Stimulated activated CD8-positive, alpha-beta memory T cell treated with anti-CD3 and anti-CD28 coated beads, Interleukin-7, amount 100 ng/mL, for 48 hours (primary cell): ENCODE results near the gene HHIPL1.

Experiments used
- DNase-seq, 2 donors: peaks; one replicate each; pipeline ENCODE4 v3.0.0-alpha.2; 2020; ENCODE audit warnings: low read depth in 1 of 2; ENCODE audit errors: extremely low read depth in 1 of 2

The HHIPL1 gene

DNA sequence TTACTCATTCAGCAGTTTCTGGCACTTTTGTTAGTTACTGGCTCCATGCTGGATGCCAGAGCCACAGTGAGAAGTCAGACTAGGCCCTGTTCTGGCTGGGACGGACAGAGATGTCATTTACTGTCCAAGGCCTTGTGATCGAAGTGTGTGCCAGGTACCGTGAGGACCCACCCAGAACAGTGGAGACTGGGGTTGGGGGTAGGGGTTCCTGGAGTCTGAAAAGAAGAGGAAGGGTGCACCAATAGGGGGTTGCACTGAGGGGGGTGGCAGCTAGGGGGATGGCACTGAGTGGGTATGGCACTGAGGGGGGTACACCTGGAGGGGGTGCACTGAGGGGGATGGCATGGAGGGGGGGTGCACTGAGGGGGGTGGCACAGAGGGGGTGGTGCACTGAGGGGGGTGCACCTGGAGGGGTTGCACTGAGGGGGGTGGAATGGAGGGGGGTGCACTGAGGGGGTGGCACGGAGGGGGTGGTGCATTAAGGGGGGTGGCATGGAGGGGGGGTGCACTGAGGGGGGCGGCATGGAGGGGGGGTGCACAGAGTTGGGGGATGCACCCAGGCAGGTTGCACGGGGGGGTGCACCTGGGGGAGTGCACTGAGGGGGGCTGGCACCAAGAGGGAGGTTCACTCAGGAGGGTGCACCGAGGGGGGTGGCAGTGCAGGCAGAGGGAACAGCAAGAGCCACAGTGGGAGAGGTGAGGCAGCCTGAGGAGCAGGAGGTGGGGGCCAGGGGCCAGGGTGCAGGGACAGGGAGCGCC is 28.6 kb downstream of the HHIPL1 start:
- no peak for DNase-seq

DNA sequence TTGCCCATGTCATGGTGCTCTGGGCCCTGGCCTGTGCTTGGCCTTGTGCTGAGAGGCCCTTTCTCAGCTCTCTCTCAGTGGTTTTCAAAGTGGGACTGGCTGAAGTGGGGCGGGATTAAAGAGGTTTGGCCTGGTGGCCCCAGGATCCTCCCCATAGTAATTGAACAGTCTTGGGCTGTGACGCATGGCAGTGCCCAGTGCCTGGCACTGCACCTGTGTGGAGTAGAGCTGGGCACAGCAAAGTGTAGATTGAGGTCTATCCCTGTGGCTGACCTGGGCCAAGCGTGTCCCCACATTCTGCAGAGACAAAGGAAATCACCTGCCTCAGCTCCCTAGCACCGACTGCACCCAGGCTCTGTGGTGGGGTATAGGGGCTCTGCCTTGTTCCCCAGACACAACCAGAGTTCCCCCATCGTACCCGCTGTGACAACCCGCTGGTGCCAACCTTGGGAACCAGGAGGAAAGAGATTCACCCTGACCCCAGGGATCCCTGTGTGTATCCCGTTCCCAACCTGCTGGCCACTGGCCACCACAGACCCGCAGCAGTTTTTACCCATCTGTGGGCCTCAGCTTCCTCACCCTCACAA is 29.2 kb downstream of the HHIPL1 start:
- DNase-seq: no peak

DNA sequence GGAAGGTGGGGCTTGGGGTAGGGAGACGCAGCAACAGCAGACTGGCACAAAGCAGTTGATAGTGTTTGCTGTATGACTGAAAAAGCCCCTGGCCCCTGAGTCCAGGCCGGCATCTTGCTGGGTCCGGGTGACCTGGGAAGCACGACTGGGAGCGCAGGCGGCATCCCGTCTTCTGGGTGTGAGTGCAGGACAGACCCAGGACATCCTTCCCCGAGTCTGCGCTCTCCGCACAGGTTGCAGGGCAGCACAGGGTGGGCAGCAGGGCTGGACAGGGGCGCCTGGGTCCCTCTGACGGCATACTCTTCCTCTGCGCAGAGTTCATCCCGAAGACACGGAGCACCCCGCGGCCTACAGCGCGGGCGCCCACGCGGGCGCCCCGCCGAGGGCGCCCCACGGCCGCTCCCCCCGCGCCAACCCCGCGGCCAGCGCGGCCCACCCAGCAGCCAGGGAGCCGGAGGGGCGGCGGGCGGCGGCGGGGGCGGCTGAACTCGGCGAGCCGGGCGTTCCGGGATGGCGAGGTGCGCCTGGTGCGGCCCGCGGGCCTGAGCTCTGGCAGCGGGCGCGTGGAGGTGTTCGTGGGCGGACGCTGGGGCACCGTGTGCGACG is 29.9 kb downstream of the HHIPL1 start:
- no peak for DNase-seq

DNA sequence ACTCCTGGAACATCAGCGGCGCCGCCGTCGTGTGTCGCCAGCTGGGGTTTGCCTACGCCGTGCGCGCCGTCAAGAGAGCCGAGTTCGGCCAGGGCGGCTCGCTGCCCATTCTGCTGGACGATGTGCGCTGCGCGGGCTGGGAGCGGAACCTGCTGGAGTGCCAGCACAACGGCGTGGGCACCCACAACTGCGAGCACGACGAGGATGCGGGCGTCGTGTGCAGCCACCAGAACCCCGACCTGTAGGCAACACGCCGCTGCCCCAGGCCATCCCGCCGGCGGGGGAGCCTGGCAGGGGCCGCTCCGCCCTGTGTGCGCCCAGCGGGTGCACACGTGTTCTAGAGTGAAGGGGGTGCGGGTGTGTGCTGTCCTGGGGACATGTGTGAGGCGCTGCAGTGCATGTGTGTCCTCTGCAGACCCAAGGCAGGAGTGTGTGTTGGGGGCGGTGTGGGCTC is 30.5 kb downstream of the HHIPL1 start:
- DNase-seq: no peak

DNA sequence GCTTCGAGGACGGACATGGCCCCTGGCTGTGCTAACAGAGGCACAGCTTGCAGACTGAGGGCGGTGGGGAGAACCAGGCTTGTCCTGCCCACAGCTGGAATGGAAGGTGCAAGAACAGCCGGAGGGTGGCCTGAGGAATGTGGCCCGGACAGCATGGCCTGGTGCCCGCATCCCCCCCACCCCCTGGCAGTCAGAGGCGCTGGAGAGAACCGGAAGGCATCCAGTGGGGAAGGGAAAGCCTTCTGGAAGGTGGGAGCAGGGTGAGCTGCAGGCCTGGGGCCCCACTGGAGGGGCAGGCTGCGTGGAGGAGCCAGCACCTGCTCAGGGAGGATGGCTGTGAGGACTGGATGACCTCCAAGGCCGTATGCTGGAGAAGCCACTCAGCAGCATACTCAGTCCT is 31.0 kb downstream of the HHIPL1 start:
- no peak for DNase-seq

DNA sequence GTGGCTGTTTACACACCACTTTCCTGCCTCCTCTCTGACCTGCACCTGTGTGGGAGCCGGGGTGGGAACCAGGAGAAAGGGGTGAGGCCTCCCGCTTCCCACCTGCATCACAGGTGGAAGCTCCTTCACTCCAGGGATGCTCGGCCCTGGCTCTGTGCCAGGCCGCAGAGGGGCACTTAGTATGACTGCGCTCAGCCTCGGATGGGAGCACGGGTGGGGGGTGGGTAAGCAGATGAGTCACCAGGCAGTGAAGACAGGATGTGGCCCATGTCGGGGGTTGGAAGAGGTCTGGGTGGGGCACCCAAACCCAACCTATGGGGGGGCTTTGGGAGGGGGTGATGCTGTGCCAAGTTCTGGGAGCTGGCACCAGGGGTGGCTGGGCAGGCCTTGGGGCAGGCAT is 31.7 kb downstream of the HHIPL1 start:
- no peak for DNase-seq

DNA sequence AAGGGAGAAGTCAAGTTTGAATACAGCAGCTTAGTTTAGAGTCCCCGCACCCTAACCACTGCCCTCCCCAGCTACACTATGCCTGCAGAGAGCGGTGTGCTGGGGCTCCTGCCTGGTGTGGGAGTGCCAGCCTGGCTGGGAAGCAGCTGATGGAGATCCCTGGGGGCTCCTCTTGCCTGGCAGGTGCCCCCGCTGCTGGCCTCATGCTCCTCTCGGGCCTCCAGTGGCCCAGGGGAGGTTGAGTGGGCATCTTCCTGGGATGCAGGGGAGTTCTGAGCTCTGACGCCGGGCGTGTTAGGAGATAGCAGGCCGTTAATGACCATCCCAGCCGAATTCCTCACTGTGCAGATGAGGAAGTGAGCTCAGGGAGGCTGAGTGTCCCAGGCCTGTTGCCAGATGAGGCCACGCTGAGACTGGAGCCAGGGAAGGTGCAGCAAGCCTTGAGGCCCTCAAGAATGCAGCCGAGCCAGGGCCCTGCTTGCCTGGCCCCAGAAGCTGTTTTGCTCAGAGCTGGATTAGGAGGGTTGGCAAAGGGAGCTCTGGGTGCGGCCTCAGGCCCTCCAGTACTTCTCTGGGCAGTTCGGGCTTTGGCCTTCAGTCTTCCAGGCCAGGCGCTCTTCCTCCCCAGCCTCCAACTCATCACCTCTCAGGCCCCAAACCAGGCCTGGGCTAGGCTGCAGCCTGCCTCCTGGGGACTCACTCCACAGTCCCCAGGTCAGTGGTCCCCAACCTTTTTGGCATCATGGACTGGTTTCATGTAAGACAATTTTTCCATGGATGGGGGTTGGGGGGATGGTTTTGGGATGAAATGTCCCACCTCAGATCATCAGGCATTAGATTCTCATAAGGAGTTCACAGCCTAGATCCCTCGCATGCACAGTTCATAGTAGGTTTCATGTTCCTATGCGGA is 32.6 kb downstream of the HHIPL1 start:
- DNase-seq: no peak

DNA sequence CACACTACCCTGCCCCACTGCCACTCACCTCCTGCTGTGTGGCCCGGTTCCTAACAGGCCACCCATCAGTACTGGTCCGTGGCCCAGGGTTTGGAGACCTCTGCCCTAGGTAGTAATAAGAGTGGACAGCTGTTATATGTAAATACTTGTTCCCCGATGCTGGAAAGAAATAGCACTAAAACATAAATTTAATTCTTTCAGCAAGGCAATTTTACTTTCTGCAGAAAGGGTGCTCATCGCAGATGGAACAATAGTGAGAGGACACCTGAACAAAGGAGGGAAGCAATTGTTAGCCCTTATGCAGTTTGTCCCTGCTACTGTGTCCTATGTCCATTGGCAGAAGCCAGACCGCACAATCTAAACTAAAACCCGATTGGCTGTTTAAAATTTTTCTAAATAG is 33.3 kb downstream of the HHIPL1 start:
- DNase-seq: no peak

DNA sequence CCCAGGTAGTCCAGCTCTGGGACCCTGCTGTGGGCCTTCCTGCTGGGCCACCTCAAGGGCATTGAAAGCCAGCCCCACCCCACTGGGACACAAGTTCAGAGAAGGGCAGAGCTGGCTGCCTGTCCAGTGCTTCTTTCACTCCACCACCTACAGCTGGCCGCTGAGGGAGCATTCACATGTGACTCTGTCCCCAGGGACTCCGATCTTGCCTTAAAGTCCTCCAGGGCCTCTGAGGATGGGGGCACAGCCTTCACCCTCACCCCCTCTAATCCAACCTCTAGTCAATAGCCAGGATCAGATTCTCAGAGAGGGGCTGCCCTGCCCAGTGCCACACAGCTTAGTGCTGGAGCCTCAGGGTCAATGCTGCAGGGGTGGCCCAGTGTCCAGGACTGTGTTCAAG is 34.2 kb downstream of the HHIPL1 start:
- DNase-seq: no peak

DNA sequence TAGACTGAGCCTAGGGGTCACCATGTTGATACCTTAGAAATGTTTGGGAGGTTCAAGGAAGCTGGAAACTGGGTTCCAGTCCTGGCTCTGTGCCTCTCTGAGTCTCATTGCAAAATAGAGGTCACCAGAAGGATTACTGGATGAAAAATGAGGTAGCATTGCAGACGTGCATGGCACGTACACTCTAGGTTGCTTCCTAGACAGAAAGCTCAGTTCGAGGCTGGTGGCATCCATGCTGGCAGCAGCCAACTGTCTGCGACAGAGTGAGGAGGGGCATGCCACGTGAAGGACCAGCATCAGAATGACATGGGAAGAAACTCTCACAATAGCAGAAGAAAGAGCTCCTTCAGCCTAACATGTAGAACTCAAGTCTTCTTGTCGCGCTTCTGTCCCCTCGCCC is 34.6 kb downstream of the HHIPL1 start:
- no peak for DNase-seq

DNA sequence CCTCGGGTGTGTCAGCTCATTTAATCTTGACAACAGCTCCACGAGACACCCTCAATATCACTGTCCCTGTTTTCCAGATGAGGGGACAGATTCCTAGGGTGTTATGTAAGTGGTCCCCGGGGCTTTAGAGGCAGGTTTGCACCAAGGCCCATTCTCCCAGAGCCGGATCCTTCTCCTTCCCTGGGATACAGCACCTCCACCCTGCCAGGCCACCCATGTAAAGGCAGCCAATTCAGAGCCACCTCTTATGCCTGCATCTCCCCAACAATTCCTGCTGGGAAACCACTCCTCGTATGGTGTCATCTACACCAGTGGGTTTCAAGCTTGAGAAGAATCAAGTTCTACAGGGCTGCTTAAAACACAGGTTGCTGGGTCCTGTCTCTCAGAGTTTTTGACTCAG is 35.1 kb downstream of the HHIPL1 start:
- no peak for DNase-seq

DNA sequence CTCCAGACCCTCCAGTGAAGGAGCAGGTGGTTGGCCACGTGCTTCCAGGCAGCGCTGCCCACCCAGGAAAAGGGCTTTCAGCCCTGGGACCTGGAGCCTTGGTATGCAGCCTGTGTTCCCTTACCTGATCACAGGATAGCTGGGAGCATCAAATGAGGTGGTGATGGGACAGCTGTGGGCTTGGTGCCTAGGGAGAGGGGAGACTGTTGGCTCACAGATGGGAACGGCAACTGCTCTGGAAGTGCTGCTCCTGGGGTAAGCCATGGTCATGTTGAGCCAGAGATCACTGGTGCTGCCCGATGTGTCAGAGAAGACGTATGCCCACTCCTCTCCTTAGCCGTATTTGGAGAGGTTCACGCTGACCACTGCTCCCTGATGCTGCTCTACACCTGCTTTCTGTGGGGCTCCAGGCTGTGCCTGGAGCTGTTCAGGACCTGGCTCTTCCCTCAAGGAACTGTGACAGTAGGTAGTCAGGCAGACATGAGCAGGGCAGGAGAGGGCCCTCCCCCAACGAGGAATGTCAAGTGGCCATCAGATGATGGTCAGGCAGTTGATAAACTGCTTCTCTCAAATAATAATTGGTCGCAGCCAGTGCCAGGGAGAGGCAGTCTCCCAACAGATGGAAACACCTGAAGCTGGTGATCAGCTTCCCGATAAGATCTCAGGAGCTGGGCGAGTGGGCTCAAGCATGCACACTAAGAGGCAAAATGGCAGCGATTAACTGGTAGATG is 36.3 kb downstream of the HHIPL1 start:
- no peak for DNase-seq

DNA sequence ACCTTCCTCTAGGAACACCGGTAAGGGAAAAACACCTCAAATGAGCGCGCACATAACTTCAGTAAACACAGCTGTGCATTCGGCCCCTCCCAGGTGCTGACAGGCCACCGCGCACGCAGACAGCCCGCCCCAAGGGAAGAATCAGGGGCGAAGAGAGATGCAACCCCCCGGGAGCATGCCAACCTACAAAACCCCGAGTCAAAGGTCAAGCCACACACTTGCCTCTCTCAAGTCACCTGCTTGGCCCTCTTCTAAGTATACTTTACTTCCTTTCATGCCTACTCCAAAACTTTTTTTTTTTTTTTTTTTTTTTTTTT is 36.9 kb downstream of the HHIPL1 start:
- no peak for DNase-seq

DNA sequence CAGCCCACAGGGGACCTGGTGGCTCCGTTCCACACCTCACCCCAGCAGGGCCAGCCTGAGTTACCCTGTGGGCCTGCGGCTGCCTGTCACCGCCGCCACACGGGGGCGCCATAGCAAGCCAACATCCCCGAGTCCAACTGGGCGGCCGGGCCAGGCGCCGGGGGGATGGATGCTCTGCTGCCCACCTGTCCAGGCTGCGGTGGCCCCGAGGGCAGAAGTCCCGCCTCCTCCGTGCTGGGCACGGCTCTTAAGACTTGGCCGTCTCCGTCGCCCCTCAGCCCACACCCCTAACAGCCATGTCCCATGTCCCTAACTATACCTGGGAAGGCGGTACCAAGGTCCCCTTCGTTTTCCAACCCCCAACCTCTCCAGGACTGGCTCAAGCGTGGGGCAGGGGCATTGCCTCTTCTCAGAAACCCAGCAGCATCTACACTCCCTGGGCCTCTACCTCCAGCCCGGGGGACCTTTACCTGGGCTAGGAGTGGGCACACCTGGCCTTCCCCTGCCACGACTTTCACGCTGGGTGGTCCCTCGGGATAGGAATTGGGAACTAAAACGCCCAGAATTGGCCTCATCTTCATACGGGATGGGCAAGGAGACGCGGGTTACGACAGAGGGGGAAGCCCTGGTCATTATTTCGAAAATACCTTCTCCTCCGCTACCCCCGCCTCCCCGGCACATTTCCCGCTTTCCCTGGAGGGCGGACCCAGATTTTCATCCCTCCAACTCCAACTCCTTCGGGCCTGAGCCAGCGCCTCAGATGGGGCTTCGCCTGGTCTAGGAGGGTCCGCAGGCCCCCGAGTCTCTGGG is 38.1 kb downstream of the HHIPL1 start:
- DNase-seq: peak; percentile 65

DNA sequence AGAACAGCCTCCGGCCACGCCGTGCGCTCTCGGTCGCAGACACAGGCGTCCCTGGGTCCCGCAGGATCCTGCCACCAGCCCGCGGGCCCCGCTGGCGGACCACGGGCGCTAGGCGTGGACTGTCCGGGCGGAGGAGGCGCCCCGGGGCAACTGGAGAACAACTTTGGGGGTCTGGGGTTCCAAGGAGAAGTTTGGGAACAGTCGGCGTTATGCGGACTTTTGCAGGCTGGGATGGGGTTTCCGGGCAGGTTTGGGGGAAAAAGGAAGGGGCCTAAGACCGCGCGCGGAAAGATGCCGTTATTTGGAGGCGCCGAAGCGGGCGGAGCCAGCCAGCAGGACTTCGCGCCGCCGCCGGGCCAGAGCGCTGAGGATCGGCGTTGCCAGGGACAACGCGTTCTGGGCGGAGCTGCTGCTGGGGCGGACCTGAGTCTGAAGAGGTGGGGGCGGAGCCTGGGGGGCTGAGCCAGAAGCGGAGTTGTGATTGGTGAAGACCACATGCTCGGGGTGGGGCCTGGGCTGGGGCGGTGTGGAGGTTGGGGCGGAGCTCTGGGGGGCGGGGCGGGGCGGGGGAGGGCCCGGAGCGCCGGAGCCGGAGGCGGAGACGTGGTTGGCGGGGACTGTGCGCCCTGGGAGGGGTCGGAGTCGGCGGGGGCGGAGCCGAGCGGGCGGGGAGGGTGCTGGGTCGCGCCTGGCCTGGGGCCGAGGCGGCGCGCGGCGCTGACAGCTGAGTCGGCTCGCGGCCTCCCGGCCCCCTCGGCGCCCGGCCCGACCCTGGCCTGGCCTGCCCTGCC is 38.9 kb downstream of the HHIPL1 start, which contains the start of gene CYP46A1:
CYP46A1 (plus strand) TSS at position 680 of the 791 bp plus-strand sequence. CDS start 120 bp downstream, outside the sequence.
- DNase-seq: peak; percentile 98 to 99

DNA sequence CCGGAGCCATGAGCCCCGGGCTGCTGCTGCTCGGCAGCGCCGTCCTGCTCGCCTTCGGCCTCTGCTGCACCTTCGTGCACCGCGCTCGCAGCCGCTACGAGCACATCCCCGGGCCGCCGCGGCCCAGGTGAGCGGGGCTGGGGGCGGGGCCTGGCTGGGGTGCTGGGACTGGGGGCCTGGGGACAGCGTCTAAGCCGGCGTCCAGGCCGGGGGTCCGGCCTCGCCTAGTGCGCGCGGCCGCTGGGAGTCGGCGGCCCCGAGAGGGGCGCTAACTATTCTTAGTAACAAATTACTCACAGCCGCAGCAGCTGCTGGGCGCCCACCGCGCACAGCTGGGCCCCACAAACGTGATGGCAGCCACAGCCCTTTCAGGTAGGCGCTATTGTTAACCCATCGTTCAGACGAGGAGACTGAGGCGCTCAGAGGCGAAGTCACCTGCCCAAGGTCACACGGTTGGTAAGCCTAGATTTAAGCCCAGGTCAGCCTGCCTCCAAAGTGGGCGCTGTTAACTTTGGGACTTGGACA is 39.5 kb downstream of the HHIPL1 start:
- DNase-seq: no peak

DNA sequence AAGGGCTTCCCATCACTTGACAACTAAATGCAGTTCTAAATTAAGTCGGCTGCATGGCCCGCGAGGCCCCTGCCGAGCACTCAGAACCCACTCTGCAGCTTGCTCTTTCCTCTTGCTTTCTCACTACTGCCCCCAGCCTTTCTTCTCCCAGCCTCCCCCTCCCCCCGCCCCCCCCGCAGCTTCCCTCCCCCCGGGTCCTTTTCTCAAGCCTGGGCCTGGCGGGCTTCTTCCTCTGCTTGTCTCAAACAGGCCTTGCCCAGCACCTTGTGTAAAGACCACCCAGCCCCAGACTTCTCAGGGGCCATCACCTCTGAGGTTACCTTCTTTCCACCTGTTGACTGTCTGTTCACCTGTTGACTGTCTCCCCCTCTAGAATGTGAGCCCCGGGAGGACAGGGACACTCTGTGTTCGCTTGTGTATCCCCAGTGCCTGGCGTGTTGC is 40.2 kb downstream of the HHIPL1 start:
- no peak for DNase-seq

DNA sequence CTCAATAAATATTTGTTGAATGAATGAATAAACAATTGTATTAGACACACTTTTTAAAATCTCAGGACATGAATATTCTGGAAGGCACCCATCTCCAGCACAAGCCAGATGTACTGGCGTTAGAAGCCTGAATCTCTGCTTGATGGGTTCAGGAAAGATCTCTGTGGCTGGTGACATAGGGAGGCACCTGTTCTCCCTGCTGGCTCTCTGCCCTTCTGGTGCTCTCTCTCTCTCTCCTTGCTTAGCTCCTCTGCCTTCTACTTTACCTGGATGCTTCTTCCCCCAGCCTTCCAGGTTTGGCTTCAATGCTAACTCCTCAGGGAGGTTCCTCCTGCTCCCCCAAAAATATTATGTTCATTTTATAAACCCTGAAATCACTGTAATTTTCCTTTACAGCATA is 40.7 kb downstream of the HHIPL1 start:
- no peak for DNase-seq
